Measurements from ENCODE around the gene RBMY1D.
"Not testable (repeated sequence)": the region's sequence is repeated elsewhere in the genome, so short reads cannot be mapped to it uniquely, and the experiment has no call there.

Gene RBMY1D

DNA sequence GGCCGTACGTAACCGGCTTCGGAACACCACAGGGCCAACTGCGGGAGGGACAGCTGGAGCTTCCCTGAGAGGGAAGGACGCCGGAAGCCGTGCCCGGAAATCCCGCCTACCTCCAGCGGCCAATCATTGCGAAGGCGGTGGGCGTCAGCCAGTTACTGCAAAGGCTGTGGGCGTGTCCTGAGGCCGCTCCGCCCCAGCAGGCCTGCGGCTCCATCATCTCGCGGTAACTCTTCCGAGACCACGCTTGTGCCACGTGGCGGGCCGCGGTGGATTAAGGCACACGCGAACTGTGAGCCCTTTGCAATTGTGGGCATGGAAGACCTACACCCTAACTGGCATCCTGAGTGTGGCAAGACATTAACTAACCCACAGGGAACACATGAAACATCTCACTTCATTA lies at the start of gene RBMY1D:
Gene RBMY1D (minus strand): TSS at position 101 of the 400 bp plus-strand sequence. CDS start 2,013 bp downstream, outside the sequence.
- not testable (repeated sequence) for DNase-seq

DNA sequence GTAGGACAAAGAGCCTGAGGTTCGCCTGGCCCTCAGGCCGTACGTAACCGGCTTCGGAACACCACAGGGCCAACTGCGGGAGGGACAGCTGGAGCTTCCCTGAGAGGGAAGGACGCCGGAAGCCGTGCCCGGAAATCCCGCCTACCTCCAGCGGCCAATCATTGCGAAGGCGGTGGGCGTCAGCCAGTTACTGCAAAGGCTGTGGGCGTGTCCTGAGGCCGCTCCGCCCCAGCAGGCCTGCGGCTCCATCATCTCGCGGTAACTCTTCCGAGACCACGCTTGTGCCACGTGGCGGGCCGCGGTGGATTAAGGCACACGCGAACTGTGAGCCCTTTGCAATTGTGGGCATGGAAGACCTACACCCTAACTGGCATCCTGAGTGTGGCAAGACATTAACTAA lies 23.6 kb upstream of the RBMY1D start, which contains the start of gene RBMY1E:
Gene RBMY1E (minus strand): TSS at position 101 of the 400 bp plus-strand sequence. CDS start 1,978 bp downstream, outside the sequence.
- not testable (repeated sequence) for DNase-seq

- DNase-seq, result not testable (repeated sequence)
Measured at GRCh38 chrY:21869407-21870076, 24.8 kb downstream of the RBMY1D start.

DNA sequence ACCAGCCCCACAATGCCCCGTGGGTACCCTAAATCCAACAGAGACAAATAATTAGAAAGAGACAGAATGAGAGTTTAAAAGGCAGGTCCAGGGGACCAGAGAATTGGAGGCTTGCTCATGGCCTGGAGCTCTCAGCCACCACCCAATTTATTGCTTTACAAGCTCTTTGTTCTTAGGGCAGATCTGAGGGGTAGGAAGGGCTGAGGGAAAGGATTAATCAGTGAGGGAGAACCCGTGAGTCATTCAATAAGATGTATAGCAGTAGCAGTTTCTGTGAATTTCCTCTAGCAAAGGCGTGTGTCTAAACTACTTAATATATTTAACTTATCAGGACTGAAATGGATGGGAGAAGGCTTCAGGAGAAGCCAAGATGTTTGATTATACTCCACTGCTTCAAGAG lies 48.8 kb downstream of the RBMY1D start:
- no peak for DNase-seq

DNA sequence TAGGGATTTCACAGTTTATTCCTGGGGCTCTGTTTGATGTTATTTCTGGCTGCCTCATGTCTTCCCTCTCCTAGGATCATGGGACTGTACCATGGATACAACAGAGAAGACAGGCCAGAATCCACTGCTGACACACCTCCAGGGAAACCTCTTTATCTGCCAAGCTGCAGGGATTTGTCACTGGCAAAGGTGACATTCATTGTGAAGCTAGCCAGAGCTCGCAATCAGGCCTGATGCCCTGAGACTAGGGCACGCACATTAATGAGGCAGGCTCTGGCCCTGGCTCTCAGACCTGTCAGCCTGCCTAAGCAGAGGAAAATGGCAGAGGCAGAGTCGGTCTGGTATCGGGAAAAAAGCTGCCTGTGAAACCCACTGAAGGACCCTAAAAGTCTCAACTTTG lies 52.2 kb downstream of the RBMY1D start:
- no peak for DNase-seq

DNA sequence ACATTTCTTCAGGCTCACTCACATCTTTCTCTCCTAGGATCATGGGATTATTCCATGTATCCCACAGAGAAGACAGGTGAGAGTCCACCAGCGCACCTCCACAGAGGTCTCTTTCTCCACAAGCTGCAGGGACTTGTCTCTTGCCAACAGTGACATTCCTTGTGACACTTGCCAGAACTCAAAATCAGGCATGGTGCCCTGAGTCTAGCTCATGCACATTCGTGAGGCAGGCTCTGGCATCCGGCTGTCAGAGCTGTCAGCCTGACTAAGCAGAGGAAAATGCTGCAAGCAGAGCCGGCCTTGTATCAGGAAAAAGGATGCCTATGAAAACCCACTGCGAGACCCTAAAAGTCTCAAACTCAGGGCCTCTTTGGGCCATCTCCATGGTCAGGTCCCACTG lies 54.8 kb downstream of the RBMY1D start:
- DNase-seq, result no peak

GRCh38 chrY:21836343-21836742 lies 58.0 kb downstream of the RBMY1D start:
- DNase-seq, result no peak

- DNase-seq, result no peak
Measured at GRCh38 chrY:21835052-21835451, 59.3 kb downstream of the RBMY1D start.
